ENCODE data around the gene SEC23B. TPM values are rescaled to one million over a fixed set of nuclear protein-coding genes. Genes with fewer than 3 reads are reported as not detected.

SEC23B gene
- total RNA-seq, result 10 to 100 TPM; 45.8 to 65.1 (median 54.4) TPM

DNA sequence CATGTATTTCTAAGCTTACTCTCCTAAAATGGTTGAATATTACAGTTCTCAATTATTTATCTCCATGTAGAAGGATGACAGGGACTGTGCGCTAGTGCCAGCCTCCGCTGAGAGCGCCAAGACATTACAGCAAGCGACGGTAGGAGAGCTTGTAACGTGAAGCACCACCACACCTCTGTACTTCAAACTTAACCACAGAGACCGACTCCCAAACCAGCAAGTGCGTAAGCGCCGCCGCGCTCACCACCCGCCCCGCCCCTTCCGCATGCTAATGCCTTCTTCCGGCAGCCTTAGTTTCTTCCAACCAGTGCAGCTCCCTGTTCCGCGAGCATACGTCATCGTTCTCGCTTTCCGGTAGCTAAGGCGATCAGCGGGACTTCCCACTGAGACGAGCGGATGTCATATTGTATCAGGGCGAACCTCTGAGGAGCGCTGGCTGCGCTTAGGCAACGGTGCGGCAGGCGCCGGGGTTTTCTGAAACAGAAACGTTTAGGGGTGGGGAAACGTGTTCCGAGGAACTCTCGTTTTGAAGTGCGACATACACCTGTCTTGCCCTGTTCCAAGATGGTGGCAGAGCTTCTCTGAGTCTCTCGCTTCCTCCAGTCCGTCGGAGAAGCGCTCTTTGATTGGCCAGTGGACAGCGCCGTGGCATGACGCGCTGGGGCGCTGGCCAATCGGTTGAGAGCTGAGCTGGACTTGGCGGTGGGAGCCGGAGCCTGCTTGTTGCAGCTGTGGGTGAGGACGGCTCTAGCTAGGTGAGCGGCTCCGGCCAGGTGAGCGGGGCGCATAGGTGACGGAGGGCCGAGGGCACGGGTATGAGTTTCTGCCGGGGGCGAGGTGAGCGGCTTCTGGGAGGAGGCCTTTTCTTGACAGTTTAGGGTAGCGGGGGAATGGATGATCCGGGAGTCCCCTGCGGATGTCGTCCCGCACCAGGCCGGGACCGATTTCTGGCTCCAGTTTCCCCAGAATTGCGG lies at the start of gene SEC23B:
SEC23B (plus strand) TSS at position 723 of the 974 bp plus-strand sequence. CDS start 2,896 bp downstream, outside the sequence.
- ATAC-seq (replicated peaks in 6 of 8), result peak; percentile 91 to 98 (median 97)
- peak within 1 kb of the TSS; percentile 68 to 90 (median 75) for H3K4me3 ChIP-seq
- peak within 1 kb of the TSS; percentile 96 to 98 for H3K27ac ChIP-seq
- 0 to 3% (median 0%) methylated on average over 3 to 19 of the region's 69 CpGs; no CpG with 5 or more reads in 1 of the 10 experiments for WGBS, 10 experiments
- in situ Hi-C loops (cut with MboI; ENCODE audit: low pct_unique_long_range_greater_than_20kb in 2 of 9, low sequenced_read_pairs in 9 of 9, unreplicated experiment in 9 of 9), result no loop called here
- peaks cover 3 to 11% of the 10 kb centered on the region in 2 donors for H3K4me1 ChIP-seq (replicated peaks in 1 of 2)

DNA sequence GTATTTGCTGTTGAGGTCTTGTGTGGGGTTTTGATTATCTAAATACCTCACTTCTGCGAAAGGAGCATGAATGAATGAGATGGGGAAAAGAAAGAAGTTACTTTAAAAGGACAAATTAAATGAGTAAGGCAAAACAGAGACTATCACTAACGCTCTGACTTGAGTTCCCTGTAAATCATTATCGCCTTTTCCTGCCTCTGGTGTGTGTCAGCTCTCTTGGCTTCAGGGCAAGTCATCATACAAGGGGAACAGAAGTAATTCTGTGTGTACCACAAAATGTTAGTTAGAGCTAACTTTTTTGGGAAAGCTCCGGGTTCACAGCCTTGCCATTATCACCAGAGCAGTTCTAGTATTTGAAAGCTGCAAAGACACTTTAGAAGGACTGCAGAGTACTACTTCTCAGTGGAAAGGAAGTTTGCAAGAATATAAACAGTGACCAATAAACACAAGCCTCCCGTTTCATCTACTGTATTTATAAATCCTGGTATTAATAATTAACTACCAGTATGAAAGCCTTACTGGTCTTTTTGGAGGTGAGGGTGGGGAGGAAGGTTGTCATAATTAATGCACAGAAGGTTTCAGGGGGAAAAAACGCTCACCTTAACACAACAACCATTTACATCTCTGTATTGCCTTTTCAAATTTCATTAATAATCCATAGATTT lies 42.1 kb upstream of the SEC23B start:
- Histone ChIP-seq H3K27ac (no peak overlapping the region), H3K4me3 (peak overlapping the region in 1 of 5 donors; percentile 87), H3K4me1 (replicated peaks in 1 of 2) (peaks cover 11 to 16% of the 10 kb centered on the region in 2 donors)
- no peak for ATAC-seq (replicated peaks in 6 of 8)
- in situ Hi-C loops (cut with MboI; ENCODE audit: low pct_unique_long_range_greater_than_20kb in 2 of 9, low sequenced_read_pairs in 9 of 9, unreplicated experiment in 9 of 9), result no loop called here
- 25 to 83% (median 49%) methylated on average over 1 to 6 of the region's 6 CpGs for WGBS, 10 experiments

DNA sequence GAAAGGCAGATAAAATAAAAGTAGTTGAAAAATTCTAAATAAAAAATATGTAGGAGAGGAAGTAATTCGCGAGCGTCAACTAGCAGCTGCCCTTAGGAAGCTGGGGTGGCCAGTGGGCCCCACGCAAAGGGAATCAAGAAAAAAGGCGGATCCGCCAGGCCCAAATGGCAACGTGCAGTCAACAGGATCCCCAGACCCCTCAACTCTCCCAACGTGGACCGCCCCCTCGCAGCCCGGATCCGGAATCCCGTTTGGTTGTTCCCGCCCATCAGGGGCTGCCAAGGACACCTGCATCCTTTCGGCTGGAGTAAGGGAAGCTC lies 41.2 kb upstream of the SEC23B start:
- H3K4me1 ChIP-seq (replicated peaks in 1 of 2), result peaks cover 11 to 16% of the 10 kb centered on the region in 2 donors
- peak overlapping the region in 1 of 2 donors; percentile 98 for H3K27ac ChIP-seq
- H3K4me3 ChIP-seq, result peak overlapping the region; percentile 48 to 94 (median 58)
- 0 to 5% (median 2%) methylated on average over 2 to 13 of the region's 15 CpGs; no CpG with 5 or more reads in 3 of the 10 experiments for WGBS, 10 experiments
- in situ Hi-C loops (cut with MboI; ENCODE audit: low pct_unique_long_range_greater_than_20kb in 2 of 9, low sequenced_read_pairs in 9 of 9, unreplicated experiment in 9 of 9), result no loop called here
- peak; percentile 22 to 73 (median 66) for ATAC-seq (replicated peaks in 6 of 8)

DNA sequence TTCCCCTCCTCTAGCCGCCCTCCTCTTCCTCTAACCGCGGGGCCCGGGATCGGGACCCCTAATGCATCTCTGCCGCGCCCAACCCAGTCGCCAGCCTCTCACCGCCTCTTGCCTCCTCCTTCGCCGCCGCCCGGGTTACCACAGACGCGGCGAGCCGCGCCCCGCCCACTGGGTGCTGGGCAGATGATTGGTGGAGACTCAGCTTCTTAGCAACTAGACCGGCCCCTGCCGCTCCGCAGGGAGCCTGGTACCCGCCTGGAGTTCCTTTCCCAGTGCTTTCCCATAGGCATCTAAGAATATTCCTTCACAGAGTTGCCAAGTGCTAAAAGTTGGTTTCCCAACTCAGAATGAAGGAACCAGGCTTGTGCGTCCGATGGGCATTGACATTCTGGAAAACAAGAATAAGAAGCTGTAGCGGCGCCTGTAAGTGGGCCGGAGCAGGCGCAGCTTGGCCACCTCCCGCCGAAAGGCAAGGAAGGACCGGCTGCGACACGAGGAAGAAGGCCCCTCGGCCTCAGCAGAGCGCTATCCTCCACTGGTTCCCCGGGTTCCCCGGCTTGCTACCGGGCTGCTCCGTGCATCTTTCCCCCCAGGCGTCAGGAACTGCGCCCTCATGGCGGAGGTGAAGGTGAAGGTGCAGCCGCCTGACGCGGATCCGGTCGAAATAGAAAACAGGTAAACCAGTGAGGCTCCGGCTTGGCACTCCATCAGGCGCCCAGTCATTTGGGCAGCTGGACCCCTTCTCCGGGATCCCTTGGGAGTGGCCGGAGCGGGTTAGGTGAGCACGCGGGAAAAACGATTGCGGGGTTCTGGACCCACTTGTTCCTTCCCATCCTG lies 40.6 kb upstream of the SEC23B start, which contains the start of the genes DZANK1 and POLR3F:
DZANK1 (minus strand) TSS at position 137 of the 837 bp plus-strand sequence. CDS start 1,672 bp downstream, outside the sequence.
POLR3F (plus strand) TSS at position 497 of the 837 bp plus-strand sequence; CDS start at position 614, 117 bp downstream.
- in situ Hi-C loops (cut with MboI; ENCODE audit: low pct_unique_long_range_greater_than_20kb in 2 of 9, low sequenced_read_pairs in 9 of 9, unreplicated experiment in 9 of 9), result no loop called here
- peak within 1 kb of the TSS; percentile 93 to 98 for H3K27ac ChIP-seq

DNA sequence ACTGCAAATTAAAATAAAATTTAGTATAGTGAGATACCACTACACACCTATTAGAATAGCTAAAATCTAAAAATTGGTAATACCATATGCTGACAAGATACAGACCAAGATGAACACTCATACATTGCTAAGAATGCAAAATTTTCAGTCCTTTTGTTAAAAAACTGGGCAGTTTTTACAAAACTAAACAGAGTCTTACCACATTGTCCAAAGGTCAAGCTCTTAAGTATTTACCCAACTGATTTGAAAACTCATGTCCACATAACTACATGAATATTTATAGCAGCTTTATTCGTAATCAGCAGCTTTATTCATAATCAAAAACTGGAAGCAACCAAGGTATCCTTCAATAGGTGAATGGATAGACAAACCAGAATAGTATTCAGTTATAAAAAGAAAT lies 30.5 kb upstream of the SEC23B start:
- H3K27ac ChIP-seq, result no peak overlapping the region
- no peak for ATAC-seq (replicated peaks in 6 of 8)
- H3K4me3 ChIP-seq, result no peak overlapping the region
- 88 to 100% (median 100%) methylated on average over 1 of the region's 1 CpG; no CpG with 5 or more reads in 1 of the 10 experiments for WGBS, 10 experiments
- in situ Hi-C loops (cut with MboI; ENCODE audit: low pct_unique_long_range_greater_than_20kb in 2 of 9, low sequenced_read_pairs in 9 of 9, unreplicated experiment in 9 of 9), result no loop called here
- no peaks in the 10 kb centered on the region for H3K4me1 ChIP-seq (replicated peaks in 1 of 2)

More for the DNA sequence above, 40.6 kb upstream of the SEC23B start, which contains the start of the genes DZANK1 and POLR3F:
- Histone ChIP-seq H3K4me1 (replicated peaks in 1 of 2) (peaks cover 11 to 16% of the 10 kb centered on the region in 2 donors), H3K4me3 (peak within 1 kb of the TSS; percentile 48 to 94 (median 58))
- WGBS, 10 experiments, result 0 to 4% (median 1%) methylated on average over 4 to 18 of the region's 57 CpGs; no CpG with 5 or more reads in 1 of the 10 experiments
- peak; percentile 98 to 100 (median 99) for ATAC-seq (replicated peaks in 6 of 8)

DNA sequence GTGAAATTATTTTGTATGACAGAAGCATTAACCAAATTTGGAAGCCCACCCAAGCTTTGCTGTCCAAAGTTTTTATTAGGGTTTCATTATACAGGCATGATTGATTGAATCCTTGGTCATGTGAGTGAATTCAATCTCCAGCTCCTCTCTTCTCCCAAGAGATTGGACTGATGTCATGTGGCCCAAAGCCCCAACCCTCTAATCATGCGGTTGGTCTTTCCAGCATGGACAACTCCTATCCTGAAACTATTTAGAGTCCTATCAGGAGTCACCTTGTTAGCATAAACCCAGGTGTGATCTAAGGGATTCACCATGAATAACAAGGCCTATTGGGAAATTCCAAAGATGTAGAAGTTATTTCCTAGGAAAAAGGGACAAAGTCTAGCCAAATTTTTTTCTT lies 29.9 kb upstream of the SEC23B start:
- H3K27ac ChIP-seq, result no peak overlapping the region
- H3K4me1 ChIP-seq (replicated peaks in 1 of 2), result no peaks in the 10 kb centered on the region
- ATAC-seq (replicated peaks in 6 of 8), result no peak
- in situ Hi-C loops (cut with MboI; ENCODE audit: low pct_unique_long_range_greater_than_20kb in 2 of 9, low sequenced_read_pairs in 9 of 9, unreplicated experiment in 9 of 9), result no loop called here
- H3K4me3 ChIP-seq, result no peak overlapping the region
- WGBS, 10 experiments, result 40 to 100% (median 93%) methylated on average over 1 of the region's 1 CpG; no CpG with 5 or more reads in 6 of the 10 experiments

DNA sequence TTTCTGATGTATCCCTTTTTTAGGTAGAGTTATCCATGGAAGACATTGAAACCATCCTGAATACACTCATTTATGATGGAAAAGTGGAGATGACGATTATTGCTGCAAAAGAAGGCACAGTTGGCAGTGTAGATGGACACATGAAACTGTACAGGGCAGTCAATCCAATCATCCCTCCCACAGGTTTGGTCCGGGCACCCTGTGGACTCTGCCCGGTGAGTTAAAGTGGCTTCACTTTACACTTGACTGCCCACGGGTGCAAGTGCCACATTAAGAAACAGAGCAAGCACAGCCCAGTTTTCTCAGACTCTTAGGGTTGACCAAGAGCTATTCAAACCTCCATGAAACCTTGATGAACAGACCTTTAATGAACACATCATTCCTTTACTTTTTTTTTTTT lies 26.1 kb upstream of the SEC23B start:
- in situ Hi-C loops (cut with MboI; ENCODE audit: low pct_unique_long_range_greater_than_20kb in 2 of 9, low sequenced_read_pairs in 9 of 9, unreplicated experiment in 9 of 9), result no loop called here
- H3K4me1 ChIP-seq (replicated peaks in 1 of 2), result no peaks in the 10 kb centered on the region
- 17 to 100% (median 93%) methylated on average over 1 to 4 of the region's 4 CpGs; no CpG with 5 or more reads in 1 of the 10 experiments for WGBS, 10 experiments

DNA sequence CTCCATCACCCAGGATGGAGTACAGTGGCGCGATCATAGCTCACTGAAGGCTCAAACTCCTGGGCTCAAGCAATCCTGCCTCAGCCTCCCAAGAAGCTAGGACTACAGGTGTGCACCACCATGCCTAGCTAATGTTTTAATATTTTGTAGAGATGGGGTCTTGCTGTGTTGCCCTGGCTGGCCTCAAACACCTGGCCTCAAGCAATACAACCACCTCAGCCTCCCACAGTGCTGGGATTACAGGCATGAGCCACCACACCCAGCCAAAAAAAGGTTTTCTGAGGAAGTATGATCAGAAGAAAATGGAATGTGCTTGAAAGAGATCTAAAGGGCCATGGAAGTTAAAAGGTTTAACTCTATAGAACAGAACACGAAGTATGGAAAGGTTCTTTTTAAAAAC lies 19.4 kb upstream of the SEC23B start:
- WGBS, 10 experiments, result 71 to 100% (median 95%) methylated on average over 1 to 3 of the region's 3 CpGs; no CpG with 5 or more reads in 2 of the 10 experiments
- no peaks in the 10 kb centered on the region for H3K4me1 ChIP-seq (replicated peaks in 1 of 2)

More for the DNA sequence above, 26.1 kb upstream of the SEC23B start:
- Histone ChIP-seq H3K27ac (no peak overlapping the region), H3K4me3 (no peak overlapping the region)
- ATAC-seq (replicated peaks in 6 of 8), result no peak

DNA sequence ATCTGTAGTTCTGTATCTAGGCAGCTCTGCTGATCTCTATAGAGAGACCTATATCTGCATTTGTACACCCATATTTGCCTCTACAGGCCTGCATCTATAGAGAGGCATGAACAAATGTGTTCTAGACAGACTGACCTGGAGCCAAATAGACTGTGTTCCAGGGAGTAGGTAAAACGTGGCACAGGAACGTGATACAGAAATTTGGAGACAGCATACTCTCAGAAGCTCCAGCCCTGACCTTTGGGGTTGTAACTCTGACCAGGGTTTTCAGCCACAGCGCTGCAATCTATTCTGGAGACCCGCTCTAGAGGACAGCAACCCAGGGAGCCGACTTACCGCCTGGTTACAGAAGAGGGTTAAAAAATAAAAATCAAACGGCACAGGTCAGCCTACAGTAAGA lies 11.7 kb upstream of the SEC23B start:
- peak in 1 of 8 experiments; percentile 13 for ATAC-seq (replicated peaks in 6 of 8)

More for the DNA sequence above, 19.4 kb upstream of the SEC23B start:
- Histone ChIP-seq H3K27ac (no peak overlapping the region), H3K4me3 (no peak overlapping the region)
- in situ Hi-C loops (cut with MboI; ENCODE audit: low pct_unique_long_range_greater_than_20kb in 2 of 9, low sequenced_read_pairs in 9 of 9, unreplicated experiment in 9 of 9), result no loop called here
- no peak for ATAC-seq (replicated peaks in 6 of 8)

DNA sequence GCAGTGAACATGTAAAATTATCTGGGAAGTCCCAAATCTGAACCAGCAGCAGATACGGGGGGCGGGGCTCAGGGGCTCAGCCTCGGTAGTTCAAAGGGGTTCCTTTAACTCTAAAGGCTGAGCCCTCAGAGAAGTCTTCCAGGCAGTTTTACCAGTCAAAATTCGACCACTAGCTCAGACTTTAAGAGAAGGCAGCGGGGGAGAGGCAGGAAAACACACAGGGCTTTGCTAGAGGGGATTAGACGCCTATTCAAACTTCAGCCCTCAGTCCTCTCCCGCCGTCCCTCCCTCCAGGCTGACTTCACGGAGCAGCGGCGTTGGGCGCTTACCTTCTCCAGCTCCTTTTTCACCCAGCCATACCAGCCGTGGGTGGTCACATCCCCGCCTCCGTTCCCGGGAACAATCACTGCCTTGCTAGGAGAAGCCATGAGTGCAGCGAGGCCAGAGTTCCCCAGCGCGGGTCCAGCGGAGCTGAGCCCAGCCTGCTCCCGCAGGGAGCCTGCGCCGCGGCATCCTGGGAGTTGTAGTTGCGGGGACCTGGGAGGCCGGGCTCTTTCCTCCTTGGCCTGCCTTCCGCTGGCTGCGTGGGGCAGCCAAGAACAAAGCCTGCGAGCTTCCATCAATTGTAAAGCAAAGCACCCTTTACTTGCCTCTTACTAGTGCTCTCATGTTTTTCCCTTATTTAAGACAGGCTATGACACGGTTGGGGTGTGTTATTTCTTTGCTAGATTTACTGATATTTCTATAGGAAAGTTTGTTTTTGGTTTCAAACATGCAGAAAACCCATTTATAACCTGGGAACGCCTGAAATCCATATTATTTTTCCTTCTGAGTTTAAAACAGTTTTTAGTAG lies 10.8 kb upstream of the SEC23B start, which contains the start of gene RBBP9:
RBBP9 (minus strand) TSS at position 486 of the 853 bp plus-strand sequence; CDS start at position 428, 58 bp downstream.
- ATAC-seq (replicated peaks in 6 of 8), result peak; percentile 100
- WGBS, 10 experiments, result 0 to 39% (median 8%) methylated on average over 1 to 19 of the region's 31 CpGs
- peak within 1 kb of the TSS in 1 of 2 donors; percentile 6 for H3K27ac ChIP-seq
- H3K4me3 ChIP-seq, result peak within 1 kb of the TSS; percentile 54 to 92 (median 71)
- H3K4me1 ChIP-seq (replicated peaks in 1 of 2), result peaks cover 6 to 9% of the 10 kb centered on the region in 2 donors
- in situ Hi-C loops (cut with MboI; ENCODE audit: low pct_unique_long_range_greater_than_20kb in 2 of 9, low sequenced_read_pairs in 9 of 9, unreplicated experiment in 9 of 9), result no loop called here

More for the DNA sequence above, 11.7 kb upstream of the SEC23B start:
- in situ Hi-C loops (cut with MboI; ENCODE audit: low pct_unique_long_range_greater_than_20kb in 2 of 9, low sequenced_read_pairs in 9 of 9, unreplicated experiment in 9 of 9), result no loop called here
- H3K4me1 ChIP-seq (replicated peaks in 1 of 2), result peaks cover 6 to 9% of the 10 kb centered on the region in 2 donors
- no peak overlapping the region for H3K27ac ChIP-seq
- peak overlapping the region; percentile 54 to 92 (median 71) for H3K4me3 ChIP-seq
- WGBS, 10 experiments, result 3 to 33% (median 12%) methylated on average over 2 to 7 of the region's 7 CpGs

DNA sequence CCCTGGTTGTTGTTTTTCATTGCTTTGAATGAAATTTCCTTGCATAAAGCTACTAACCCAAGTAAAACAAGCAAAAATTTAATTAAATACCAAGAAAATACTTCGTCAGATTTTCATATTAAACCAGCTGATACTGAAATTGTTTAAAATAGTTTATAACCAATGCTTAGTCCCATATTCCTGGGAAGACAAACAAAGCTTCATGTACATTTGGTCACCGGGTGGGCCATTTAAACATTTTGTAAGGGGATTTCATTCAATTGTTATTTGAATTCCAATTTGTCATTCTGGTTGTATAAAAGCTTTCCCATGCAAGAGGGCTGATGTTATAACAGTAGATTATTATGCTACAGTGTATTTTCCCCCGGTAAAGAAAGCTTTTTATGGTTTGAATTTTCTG lies 10.1 kb upstream of the SEC23B start:
- no peak for ATAC-seq (replicated peaks in 6 of 8)
- 71 to 100% (median 90%) methylated on average over 1 to 3 of the region's 3 CpGs for WGBS, 10 experiments
- peak overlapping the region in 1 of 2 donors; percentile 6 for H3K27ac ChIP-seq
- H3K4me3 ChIP-seq, result peak overlapping the region; percentile 54 to 92 (median 71)
- in situ Hi-C loops (cut with MboI; ENCODE audit: low pct_unique_long_range_greater_than_20kb in 2 of 9, low sequenced_read_pairs in 9 of 9, unreplicated experiment in 9 of 9), result no loop called here
- H3K4me1 ChIP-seq (replicated peaks in 1 of 2), result peaks cover 6 to 9% of the 10 kb centered on the region in 2 donors
